ENCODE data around the gene VSTM4. TPM values are rescaled to one million over a fixed set of nuclear protein-coding genes. Genes with fewer than 3 reads are reported as not detected.

Gene VSTM4
- total RNA-seq, 1 experiment from 2014 or later, result not detected

DNA sequence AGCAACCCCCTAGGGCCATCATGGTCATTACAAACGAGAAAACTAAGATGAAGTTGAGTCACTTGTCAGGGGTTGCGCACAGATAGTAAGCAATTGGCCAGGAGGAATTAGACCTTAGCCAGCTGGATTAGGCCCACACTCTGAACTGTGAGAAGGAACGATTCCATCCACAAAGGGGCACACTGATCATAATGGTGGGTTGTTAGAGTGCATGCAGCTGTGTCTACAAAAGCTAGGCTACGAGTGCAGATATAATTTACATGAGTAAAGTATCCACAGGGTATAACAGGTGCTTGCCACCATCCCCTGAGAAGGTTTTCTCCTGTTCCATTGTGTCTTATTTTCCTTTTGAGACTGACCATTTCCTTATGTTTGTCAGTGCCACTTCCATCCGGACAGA lies 35.1 kb upstream of the VSTM4 start:
- ChIA-PET POLR2A (no interaction called here), CTCF (no interaction called here)
- Mint-ChIP-seq H3K9me3 (ENCODE audit: unreplicated experiment) (no peaks in the 10 kb centered on the region), H3K27me3 (ENCODE audit: insufficient read depth, unreplicated experiment) (peaks cover 34% of the 10 kb centered on the region), H3K4me1 (ENCODE audit: low read depth, unreplicated experiment) (no peaks in the 10 kb centered on the region), H3K27ac (ENCODE audit: unreplicated experiment) (no peak overlapping the region), H3K4me3 (ENCODE audit: unreplicated experiment) (no peak overlapping the region), H3K36me3 (ENCODE audit: insufficient read depth, unreplicated experiment) (no peaks in the 10 kb centered on the region)
- H3K4me3 ChIP-seq (ENCODE audit: low read depth, low read length), result no peak overlapping the region
- 0 out of 2 replicates have a peak, but pooled peaks cover 8% of the 10 kb centered on the region for H3K9me3 ChIP-seq
- H3K27me3 ChIP-seq (replicated peaks; ENCODE audit: control insufficient read depth, insufficient read depth, low read length), result no peaks in the 10 kb centered on the region; the same call in none of the 2 replicates
- no peak for DNase-seq
- intact Hi-C loops (cut with micrococcal nuclease; ENCODE audit: unreplicated experiment), result no loop called here
- no peaks in the 10 kb centered on the region for H3K36me3 ChIP-seq (ENCODE audit: control insufficient read depth, insufficient read depth, low read length)
- TF ChIP-seq, protein P1, sequence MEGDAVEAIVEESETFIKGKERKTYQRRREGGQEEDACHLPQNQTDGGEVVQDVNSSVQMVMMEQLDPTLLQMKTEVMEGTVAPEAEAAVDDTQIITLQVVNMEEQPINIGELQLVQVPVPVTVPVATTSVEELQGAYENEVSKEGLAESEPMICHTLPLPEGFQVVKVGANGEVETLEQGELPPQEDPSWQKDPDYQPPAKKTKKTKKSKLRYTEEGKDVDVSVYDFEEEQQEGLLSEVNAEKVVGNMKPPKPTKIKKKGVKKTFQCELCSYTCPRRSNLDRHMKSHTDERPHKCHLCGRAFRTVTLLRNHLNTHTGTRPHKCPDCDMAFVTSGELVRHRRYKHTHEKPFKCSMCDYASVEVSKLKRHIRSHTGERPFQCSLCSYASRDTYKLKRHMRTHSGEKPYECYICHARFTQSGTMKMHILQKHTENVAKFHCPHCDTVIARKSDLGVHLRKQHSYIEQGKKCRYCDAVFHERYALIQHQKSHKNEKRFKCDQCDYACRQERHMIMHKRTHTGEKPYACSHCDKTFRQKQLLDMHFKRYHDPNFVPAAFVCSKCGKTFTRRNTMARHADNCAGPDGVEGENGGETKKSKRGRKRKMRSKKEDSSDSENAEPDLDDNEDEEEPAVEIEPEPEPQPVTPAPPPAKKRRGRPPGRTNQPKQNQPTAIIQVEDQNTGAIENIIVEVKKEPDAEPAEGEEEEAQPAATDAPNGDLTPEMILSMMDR (IDR thresholded peaks at IDR 0.05; ENCODE audit: insufficient read depth in 1 of 2, low read depth in 1 of 2, low read length in 1 of 2, severe bottlenecking in 1 of 2, unreplicated experiment in 1 of 2), result no peak
- no TSS peak for BruUV-seq (replicated peaks)
- H3K4me1 ChIP-seq, result no peaks in the 10 kb centered on the region

DNA sequence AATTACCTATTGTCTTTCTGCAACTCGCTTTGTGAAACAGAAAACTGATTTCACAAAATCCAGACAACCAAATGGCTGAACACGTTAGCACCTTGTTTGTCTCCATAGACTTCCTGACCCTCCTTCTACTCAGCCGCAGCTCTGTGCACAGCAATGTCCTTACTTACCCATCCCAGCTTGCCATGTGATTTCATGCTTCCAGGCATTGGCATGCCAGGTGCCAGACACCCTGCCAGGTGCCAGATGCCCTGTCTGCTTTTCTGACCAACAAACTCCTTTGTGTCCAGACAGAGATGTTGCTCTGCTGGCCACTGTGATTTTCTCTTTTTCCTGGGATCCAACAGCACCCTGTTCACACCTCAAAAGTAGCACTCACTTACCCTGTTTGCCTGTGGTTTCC lies 34.6 kb upstream of the VSTM4 start:
- no peaks in the 10 kb centered on the region for H3K36me3 Mint-ChIP-seq (ENCODE audit: insufficient read depth, unreplicated experiment)
- ChIA-PET POLR2A (no interaction called here), CTCF (no interaction called here)
- no TSS peak for BruUV-seq (replicated peaks)
- intact Hi-C loops (cut with micrococcal nuclease; ENCODE audit: unreplicated experiment), result no loop called here
- H3K27ac Mint-ChIP-seq (ENCODE audit: unreplicated experiment), result no peak overlapping the region
- DNase-seq, result no peak
- H3K9me3 Mint-ChIP-seq (ENCODE audit: unreplicated experiment), result no peaks in the 10 kb centered on the region
- no peaks in the 10 kb centered on the region for H3K4me1 Mint-ChIP-seq (ENCODE audit: low read depth, unreplicated experiment)
- TF ChIP-seq, protein P1 (IDR thresholded peaks at IDR 0.05; ENCODE audit: insufficient read depth in 1 of 2, low read depth in 1 of 2, low read length in 1 of 2, severe bottlenecking in 1 of 2, unreplicated experiment in 1 of 2), result no peak
- Histone ChIP-seq H3K9me3 (0 out of 2 replicates have a peak, but pooled peaks cover 8% of the 10 kb centered on the region), H3K27me3 (replicated peaks; ENCODE audit: control insufficient read depth, insufficient read depth, low read length) (no peaks in the 10 kb centered on the region; the same call in none of the 2 replicates), H3K4me3 (ENCODE audit: low read depth, low read length) (no peak overlapping the region), H3K4me1 (no peaks in the 10 kb centered on the region), H3K36me3 (ENCODE audit: control insufficient read depth, insufficient read depth, low read length) (no peaks in the 10 kb centered on the region)
- no peak overlapping the region for H3K4me3 Mint-ChIP-seq (ENCODE audit: unreplicated experiment)
- H3K27me3 Mint-ChIP-seq (ENCODE audit: insufficient read depth, unreplicated experiment), result peaks cover 31% of the 10 kb centered on the region

DNA sequence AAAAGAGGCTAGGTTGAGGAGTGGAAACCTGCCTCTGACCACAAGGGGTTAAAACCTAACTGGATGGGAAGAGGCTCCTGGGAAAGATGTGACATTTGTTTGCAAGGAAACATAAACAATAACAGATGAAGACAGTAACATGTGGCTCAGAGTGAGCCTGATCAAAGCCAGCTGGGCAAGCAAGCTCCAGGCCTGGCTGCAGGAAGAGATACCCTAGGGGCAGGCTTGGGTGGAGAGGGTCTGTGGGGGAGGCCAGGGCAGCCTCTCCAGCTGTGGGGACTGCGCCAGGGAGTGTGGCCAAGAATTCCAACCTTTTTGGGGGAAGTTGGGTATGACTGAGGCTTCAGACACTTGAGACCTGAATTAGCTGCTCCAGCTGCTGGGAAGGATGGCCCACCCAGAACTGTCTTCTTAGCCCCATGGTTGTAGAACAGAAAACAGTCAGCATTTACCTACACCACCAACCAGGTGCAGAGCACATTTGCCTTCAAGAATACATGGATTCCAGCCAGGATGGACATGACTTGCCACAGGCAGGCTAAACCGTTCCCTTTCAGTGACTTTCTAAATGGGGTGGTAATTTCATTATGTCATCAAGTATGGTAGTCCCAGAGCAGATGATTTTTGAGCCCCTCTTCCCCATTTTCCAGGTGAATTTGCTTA lies 28.9 kb upstream of the VSTM4 start:
- CTCF ChIA-PET, result no interaction called here
- H3K27me3 Mint-ChIP-seq (ENCODE audit: insufficient read depth, unreplicated experiment), result peaks cover 15% of the 10 kb centered on the region

More for the DNA sequence above, 28.9 kb upstream of the VSTM4 start:
- TF ChIP-seq, protein P1 (IDR thresholded peaks at IDR 0.05; ENCODE audit: insufficient read depth in 1 of 2, low read depth in 1 of 2, low read length in 1 of 2, severe bottlenecking in 1 of 2, unreplicated experiment in 1 of 2), result no peak
- DNase-seq, result no peak
- BruUV-seq (replicated peaks), result no TSS peak
- H3K27ac Mint-ChIP-seq (ENCODE audit: unreplicated experiment), result no peak overlapping the region
- Histone ChIP-seq H3K27me3 (replicated peaks; ENCODE audit: control insufficient read depth, insufficient read depth, low read length) (0 out of 2 replicates have a peak, but pooled peaks cover 1% of the 10 kb centered on the region), H3K4me1 (no peaks in the 10 kb centered on the region), H3K36me3 (ENCODE audit: control insufficient read depth, insufficient read depth, low read length) (no peaks in the 10 kb centered on the region), H3K4me3 (ENCODE audit: low read depth, low read length) (no peak overlapping the region), H3K9me3 (0 out of 2 replicates have a peak, but pooled peaks cover 8% of the 10 kb centered on the region)
- intact Hi-C loops (cut with micrococcal nuclease; ENCODE audit: unreplicated experiment), result no loop called here
- no peaks in the 10 kb centered on the region for H3K36me3 Mint-ChIP-seq (ENCODE audit: insufficient read depth, unreplicated experiment)
- H3K4me3 Mint-ChIP-seq (ENCODE audit: unreplicated experiment), result no peak overlapping the region
- no peaks in the 10 kb centered on the region for H3K4me1 Mint-ChIP-seq (ENCODE audit: low read depth, unreplicated experiment)
- no peaks in the 10 kb centered on the region for H3K9me3 Mint-ChIP-seq (ENCODE audit: unreplicated experiment)
- POLR2A ChIA-PET, result no interaction called here
